Stimulated activated CD8-positive, alpha-beta memory T cell treated with anti-CD3 and anti-CD28 coated beads, Interleukin-4, amount 100 ng/mL, for 4 hours (primary cell): ENCODE measurements around the gene MAMLD1.
A peak's percentile ranks its signal among the peaks of the same experiment; 100 is the strongest.

Source experiments
- DNase-seq, 2 donors: peaks; one replicate each; pipeline ENCODE4 v3.0.0-alpha.2; 2020; ENCODE audit warnings: low read depth in 2 of 2, low spot score in 1 of 2

MAMLD1 gene

DNA sequence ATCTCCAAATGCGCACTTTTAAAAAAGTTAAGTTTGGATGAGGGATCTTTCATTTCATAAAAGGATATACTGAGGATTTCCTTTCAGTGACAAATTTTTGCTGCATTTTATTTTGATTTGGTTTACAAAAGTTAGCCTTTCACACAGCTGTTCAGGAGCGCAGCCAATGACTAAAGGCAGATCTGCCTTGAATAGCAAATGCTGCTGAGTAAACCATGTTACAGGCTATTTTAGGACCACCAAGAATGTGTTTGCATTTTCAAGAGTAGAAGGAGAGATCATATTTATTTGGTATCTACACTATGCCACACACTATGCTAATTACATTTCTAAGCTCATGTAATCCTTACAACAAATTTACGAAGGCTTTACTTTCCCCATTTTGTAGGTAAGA lies 92.1 kb downstream of the MAMLD1 start:
- no peak for DNase-seq

GRCh38 chrX:150456466-150456865 lies 93.3 kb downstream of the MAMLD1 start:
- DNase-seq = no peak

DNA sequence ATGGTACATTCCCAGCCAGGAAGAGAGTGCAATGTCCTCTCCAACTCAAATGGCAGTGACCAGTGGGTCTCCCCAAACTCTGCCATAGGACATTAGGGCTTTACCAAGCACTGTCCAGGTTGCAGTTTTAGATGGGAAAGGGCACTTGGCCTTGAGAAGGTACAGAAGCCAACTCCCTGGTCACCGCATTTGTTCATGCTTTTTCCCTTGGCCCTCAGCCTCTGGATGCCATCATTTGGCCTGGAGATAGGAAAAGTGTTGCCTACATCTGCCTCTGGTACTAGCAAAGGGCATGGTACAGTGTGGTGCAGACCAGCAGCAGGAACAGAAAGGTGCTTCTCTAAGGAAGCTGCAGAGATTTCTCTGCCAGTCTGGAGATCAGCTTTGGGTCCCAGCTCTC lies 93.8 kb downstream of the MAMLD1 start:
- DNase-seq = no peak

GRCh38 chrX:150459196-150459595 lies 96.1 kb downstream of the MAMLD1 start:
- no peak for DNase-seq

DNA sequence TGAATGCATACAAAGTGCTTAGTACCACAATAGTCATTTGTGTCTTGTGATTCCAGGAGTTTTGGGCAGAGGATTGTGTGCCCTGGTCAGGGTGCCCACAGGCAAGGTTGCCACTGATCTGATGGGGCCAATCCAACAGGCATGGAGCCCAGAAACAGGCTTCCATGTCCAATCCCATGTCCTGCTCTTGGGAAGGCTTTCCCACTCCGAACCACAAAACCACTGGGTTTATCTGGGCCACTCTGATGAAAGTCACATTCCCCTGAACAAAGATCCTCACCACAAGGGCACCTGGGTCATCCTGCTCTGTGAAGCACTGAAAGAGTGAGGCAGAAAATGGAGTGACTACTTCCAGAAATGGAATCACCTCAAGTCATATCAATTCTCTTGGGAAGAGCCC lies 96.9 kb downstream of the MAMLD1 start:
- no peak for DNase-seq

GRCh38 chrX:150460781-150461180 lies 97.7 kb downstream of the MAMLD1 start:
- no peak for DNase-seq

DNA sequence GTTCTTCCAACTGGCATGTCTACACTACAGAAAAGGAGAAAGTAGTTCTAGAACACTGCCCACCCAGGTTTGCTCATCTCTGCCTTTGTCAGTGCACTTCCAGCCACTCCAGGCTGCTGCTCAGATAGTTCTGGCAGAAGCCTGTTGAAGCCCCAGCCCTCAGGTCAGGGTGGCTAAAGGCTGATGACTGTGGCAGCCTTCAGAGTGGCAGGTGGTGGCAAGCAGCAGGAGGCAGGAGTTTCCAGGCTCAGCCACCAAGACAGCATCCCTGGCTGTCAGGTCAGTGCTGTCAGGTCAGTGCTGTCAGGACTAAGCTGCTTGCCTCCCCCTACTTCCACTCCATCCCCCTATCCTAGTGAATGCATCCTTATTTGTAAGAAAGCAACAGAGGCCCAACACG lies 100.4 kb downstream of the MAMLD1 start:
- no peak for DNase-seq

DNA sequence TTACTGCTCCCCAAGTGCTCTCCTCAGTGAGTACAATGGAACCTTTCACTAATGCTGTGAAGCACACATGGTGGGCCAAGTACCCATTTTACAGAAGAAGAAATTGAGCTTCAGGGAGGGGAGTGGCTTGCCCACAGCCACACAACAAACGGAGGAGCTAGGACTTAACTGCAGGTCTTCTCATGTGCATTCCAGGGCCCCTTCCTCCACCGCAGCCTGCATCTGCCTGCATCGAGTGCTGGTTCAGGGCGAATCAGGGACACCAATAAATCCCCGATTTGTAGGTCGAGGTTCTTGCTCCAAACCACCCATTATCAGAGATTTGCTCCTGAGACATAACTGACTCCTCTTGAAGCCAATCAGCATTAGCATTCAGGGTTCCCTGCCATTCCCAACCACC lies 100.9 kb downstream of the MAMLD1 start:
- DNase-seq = no peak

DNA sequence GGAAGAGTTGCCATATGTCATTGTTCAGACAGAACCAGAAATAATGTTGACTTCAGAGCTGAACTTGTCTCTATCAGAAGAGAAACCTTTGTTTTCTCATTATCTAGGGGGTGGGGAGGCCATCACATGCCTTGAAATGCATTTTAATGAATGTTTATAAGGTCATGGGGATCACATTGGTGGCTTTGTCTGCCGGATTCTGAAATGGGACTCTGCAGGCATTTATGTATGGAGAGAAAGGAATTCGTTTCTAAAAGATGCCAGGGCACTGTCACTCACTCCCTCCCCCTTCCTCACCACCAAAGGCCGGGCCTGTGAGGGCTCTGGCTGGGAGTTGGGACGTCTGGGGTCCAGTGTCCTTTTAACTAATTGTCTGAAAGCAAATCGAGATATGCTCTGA lies 102.2 kb downstream of the MAMLD1 start:
- DNase-seq = no peak

DNA sequence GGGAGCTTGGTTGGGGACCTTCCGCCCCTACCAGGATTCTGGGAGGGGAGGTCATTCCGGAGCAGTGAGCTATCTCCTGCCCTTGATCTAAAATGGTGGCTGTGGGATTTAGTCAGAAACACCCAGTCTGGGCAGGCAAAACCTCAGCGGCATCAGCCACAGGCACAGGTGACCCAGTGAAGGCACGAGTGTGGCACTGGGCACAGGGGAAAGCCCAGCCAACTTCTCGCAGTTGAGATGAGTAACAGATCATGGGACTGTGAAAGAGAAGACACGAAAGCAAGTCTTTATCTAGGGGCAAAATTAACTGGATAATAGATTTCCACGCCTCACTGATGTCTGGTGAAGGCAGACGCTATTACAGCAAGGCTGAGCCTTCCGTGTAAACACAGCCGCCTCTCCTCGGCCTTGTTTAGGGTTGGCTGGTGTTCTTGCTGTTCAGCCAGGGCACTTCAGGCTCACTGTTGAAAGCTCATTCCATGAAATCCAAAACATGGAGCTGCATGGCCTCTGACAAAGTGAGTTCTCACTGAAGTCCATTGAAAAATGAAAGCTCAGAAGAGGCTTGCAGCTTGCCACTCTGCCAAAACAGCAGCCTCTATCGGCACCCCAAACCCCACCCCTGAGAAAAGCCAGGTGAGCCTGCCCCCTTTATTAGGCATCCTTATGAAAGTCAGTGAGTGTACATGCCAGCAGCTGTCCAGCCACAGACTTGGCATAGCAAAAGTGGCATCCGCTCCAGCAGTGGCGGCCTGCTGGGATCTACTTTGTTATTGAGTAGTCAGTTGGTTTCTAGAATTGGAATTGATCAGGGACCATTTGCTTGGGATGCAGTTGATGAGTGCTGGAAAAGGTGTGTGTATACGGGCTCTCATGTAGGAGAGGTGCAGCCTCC lies 103.0 kb downstream of the MAMLD1 start:
- no peak for DNase-seq

DNA sequence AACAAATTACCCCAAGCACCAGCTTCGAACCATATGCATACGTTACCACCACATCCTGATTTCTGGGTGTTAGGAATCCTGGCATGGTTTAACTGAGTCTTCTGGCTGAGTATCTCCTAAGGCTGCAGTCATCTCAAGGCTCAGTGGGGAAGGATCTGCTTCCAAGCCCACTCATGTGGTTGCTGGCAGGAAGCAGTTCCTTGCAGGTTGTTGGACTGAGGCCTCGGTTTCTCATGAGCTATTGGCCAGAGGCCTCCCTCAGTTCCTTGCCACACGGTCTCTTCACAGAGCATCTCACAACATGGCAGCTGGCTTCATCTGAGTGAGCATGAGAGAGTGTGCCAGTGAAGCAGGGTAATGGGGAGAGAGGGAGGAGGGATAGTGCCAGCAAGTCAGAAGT lies 109.2 kb downstream of the MAMLD1 start:
- no peak for DNase-seq

DNA sequence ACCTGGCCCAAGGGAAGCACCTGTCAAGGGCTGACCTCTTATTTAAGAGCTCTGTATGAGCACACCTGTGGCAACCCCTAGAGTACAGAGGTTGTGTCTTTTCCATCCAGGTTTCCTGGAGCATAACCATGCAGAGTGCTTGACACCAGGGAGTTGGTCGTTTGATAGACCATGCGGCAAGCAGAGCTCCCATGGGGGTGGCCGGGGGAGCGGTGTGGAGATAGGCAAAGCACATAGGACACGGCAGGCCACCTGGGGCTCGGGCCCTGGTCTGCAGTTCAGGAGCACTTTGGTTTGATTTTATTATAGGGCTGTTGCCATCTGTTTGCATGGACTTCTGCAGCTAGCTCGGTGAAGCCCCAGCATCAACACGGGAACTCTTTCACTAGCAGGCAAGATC lies 110.3 kb downstream of the MAMLD1 start:
- DNase-seq = no peak

- no peak for DNase-seq
Observed at GRCh38 chrX:150475461-150475860, 112.3 kb downstream of the MAMLD1 start.

- no peak for DNase-seq
Observed at GRCh38 chrX:150476164-150476699, 113.1 kb downstream of the MAMLD1 start.

DNA sequence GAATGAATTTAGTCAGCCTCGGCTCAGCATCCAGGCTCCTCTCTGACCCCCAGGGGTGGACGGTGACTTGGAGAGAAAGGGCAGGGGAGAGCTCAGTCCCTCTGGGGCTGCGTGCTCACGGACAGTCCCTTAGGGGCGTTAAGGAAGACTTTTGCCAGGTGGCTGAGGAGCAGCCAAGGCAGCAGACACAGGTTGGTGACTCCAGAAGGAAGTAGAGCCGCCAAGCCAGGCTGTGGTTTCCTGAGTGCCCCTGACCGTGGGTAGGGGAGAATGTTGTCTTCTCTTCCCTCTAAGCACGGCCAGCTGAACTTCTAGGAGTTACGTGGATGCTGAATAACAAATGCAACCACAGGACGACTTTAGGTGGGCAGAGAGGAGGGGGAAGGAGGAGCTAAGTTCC lies 114.3 kb downstream of the MAMLD1 start:
- DNase-seq = no peak

DNA sequence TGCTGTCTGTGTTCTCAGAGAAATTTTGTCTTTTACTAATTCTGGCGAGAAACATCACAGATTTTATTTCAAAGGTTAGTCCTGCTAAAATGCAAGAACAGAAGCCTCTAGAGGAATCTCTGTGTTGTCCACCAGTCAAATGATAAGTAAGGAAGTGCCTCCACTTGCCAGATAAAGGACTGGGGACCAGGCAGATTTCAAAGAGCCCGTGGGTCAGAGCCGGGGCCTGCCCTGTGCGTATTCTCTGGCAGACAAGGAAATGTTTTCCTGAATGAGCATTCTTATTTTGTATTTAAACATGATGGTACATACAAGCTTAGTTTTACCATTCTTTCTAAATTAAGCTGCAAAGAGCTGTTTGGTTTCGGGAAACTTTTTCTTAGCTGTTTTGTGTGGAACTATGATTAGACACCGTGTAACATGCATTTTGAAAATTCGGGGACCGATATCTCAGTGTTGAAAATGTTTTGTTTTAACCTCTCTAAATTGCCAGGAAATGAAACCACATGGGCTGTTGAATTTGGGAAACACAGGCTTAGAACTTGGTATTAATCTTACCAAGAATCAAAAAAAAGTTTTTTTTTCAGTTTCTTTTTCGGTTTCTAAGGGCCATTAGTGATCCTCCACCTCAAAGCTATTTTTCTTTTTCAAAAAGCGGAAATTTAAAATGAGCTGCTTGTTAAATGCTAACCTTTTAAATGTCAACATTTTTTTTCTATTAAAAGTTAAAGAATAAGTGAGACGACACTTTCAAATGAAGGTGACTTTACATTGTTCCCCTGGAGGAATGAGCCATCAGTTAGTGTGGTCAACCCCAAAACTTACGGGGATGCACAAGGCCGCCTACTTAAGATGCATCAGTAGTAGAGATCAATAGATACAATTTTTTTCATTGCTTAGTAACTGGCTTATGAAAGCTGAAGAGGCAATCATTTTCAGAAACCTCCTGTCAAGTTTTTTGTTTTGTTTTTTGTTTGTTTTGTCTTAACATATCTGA lies 115.7 kb downstream of the MAMLD1 start:
- DNase-seq = no peak

GRCh38 chrX:150482537-150483206 lies 119.6 kb downstream of the MAMLD1 start:
- DNase-seq = peak; percentile 11 to 21

DNA sequence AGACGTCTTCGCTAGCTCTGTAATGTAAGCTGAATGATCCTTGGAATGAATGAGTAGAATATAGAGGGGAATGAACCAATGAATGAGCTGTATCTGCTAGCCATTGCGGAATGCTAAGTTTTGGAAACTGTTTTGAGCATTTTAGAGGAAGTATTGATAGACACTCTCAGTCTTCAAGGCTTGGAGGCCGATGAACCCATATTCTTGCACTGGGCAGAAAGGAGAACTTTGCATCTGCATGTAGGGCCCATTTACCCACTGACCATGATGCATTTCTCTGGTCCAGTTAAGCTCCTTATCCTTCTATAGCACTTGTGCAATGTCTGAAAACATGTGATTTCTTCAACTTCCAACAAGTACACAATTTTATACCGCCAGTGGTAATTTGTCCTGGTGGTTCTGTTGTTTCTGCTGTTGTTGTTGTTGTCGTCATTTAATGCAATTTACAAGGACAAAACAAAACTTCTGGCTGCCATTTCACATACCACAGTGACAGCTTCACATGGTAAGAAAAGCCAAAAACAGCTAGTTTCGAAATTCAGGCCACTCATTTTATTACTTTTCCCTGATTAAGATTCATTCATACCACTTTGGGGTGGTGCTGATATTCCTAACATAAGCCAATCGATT lies 120.4 kb downstream of the MAMLD1 start:
- DNase-seq = no peak

DNA sequence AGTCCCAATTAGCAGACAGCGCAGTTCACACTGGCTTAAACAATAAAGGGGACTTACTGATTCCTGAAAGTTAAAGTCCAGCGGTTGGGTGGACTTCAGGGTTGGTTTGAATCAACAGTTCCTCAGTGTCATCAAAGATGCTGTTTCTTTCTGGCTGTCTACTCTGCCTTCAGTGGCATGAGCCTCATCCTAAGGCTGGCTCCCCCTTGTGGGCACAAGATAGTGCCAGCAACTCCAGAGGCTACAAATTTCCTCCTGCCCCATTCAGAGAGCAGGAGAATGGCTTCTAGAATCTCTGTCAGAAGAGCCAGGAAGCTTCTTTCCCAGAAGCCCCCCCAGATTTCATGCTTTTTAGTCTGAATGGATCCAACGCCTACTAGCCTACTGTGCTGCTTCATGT lies 122.9 kb downstream of the MAMLD1 start:
- DNase-seq = peak; percentile 11 to 19

DNA sequence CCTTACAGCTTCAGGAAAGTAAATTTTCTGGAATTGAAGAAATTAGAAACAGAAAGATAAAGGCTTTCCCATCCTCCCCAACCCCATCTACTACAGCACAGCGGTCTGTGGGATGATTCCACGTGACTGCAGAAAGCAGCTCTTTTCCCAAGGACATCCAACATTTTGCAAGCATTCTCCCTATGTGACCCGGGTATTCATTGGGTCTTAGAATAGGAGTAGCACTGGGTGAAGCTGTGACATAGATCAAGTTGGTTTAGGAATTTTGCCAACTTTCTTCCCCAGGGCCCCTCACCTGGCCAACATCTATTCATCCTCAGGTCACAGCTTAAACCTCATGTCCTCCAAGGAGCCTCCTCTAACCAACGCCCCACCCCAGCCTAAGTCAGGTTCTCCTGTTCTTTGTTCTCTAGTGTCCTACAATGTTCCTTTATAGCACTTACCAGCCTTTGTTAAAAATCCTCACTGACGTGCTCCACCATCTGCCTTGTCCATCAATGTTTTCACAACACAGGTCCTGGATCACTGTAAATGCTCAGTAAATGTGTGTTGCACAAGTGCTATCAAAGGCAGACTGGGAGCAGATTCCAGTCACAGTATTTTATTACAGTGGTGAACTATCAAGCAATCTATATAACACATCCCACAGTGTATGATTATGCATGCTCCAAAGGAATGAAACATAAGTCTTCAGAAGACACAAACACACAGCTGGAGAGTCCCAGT lies 124.4 kb downstream of the MAMLD1 start:
- DNase-seq = no peak
